ENCODE data around the gene PRPSAP2.
"Not testable (repeated sequence)": the region's sequence is repeated elsewhere in the genome, so short reads cannot be mapped to it uniquely, and the experiment has no call there.

Gene PRPSAP2

GRCh38 chr17:18944646-18945045 lies 86.7 kb downstream of the PRPSAP2 start:
- no peak for DNase-seq (ENCODE audit: low read depth in 1 of 2, low spot score in 1 of 2)

- DNase-seq (ENCODE audit: low read depth in 1 of 2, low spot score in 1 of 2) = no peak
These were observed 88.6 kb downstream of the PRPSAP2 start for GRCh38 chr17:18946536-18946935.

- no peak for DNase-seq (ENCODE audit: low read depth in 1 of 2, low spot score in 1 of 2)
These were observed 89.9 kb downstream of the PRPSAP2 start for GRCh38 chr17:18947866-18948265.

- DNase-seq (ENCODE audit: low read depth in 1 of 2, low spot score in 1 of 2) = no peak
These were observed 90.6 kb downstream of the PRPSAP2 start for GRCh38 chr17:18948476-18949006.

GRCh38 chr17:18949566-18949965 lies 91.6 kb downstream of the PRPSAP2 start:
- DNase-seq (ENCODE audit: low read depth in 1 of 2, low spot score in 1 of 2) = no peak

GRCh38 chr17:18950346-18950745 lies 92.4 kb downstream of the PRPSAP2 start:
- no peak for DNase-seq (ENCODE audit: low read depth in 1 of 2, low spot score in 1 of 2)

- no peak for DNase-seq (ENCODE audit: low read depth in 1 of 2, low spot score in 1 of 2)
These were observed 93.3 kb downstream of the PRPSAP2 start for GRCh38 chr17:18950944-18951905.

GRCh38 chr17:18951941-18952842 lies 94.3 kb downstream of the PRPSAP2 start, which contains the start of gene SLC5A10:
Gene SLC5A10, plus strand, starts transcription at chr17:18952165. Its CDS starts 41 bp downstream, at chr17:18952206.
- no peak for DNase-seq (ENCODE audit: low read depth in 1 of 2, low spot score in 1 of 2)

- DNase-seq (ENCODE audit: low read depth in 1 of 2, low spot score in 1 of 2) = no peak
These were observed 95.3 kb downstream of the PRPSAP2 start for GRCh38 chr17:18953231-18953728.

- no peak for DNase-seq (ENCODE audit: low read depth in 1 of 2, low spot score in 1 of 2)
These were observed 96.4 kb downstream of the PRPSAP2 start for GRCh38 chr17:18954321-18954720.

- no peak for DNase-seq (ENCODE audit: low read depth in 1 of 2, low spot score in 1 of 2)
These were observed 97.1 kb downstream of the PRPSAP2 start for GRCh38 chr17:18955009-18955408.

GRCh38 chr17:18956021-18956420 lies 98.1 kb downstream of the PRPSAP2 start:
- not testable (repeated sequence) for DNase-seq (ENCODE audit: low read depth in 1 of 2, low spot score in 1 of 2)

- DNase-seq (ENCODE audit: low read depth in 1 of 2, low spot score in 1 of 2) = no peak
These were observed 98.7 kb downstream of the PRPSAP2 start for GRCh38 chr17:18956581-18956980.

GRCh38 chr17:18957831-18958230 lies 99.9 kb downstream of the PRPSAP2 start:
- no peak for DNase-seq (ENCODE audit: low read depth in 1 of 2, low spot score in 1 of 2)

GRCh38 chr17:18958611-18959010 lies 100.7 kb downstream of the PRPSAP2 start:
- no peak for DNase-seq (ENCODE audit: low read depth in 1 of 2, low spot score in 1 of 2)

- no peak for DNase-seq (ENCODE audit: low read depth in 1 of 2, low spot score in 1 of 2)
These were observed 101.3 kb downstream of the PRPSAP2 start for GRCh38 chr17:18959071-18959844.

GRCh38 chr17:18959845-18960240 lies 101.9 kb downstream of the PRPSAP2 start:
- DNase-seq (ENCODE audit: low read depth in 1 of 2, low spot score in 1 of 2) = no peak

GRCh38 chr17:18960241-18960665 lies 102.3 kb downstream of the PRPSAP2 start:
- no peak for DNase-seq (ENCODE audit: low read depth in 1 of 2, low spot score in 1 of 2)

- peak; percentile 68 to 70 for DNase-seq (ENCODE audit: low read depth in 1 of 2, low spot score in 1 of 2)
These were observed 103.0 kb downstream of the PRPSAP2 start for GRCh38 chr17:18960803-18961511.
